Colonic mucosa (tissue), 4 donors: Measurements from ENCODE around the gene RRAS2. TPM values are rescaled to one million over a fixed set of nuclear protein-coding genes. Genes with fewer than 3 reads are reported as not detected.
"Not testable (repeated sequence)": the region's sequence is repeated elsewhere in the genome, so short reads cannot be mapped to it uniquely, and the experiment has no call there.

Source experiments
- DNase-seq: peaks from one replicate; pipeline ENCODE4 v3.0.0-alpha.2; 2020
- H3K27ac ChIP-seq: fragments of 200-600 bp; one replicate; pipeline ENCODE4 v1.8.0; 2021
- H3K27me3 ChIP-seq: fragments of 200-600 bp; one replicate; pipeline ENCODE4 v1.8.0; 2021
- H3K36me3 ChIP-seq: fragments of 200-600 bp; one replicate; pipeline ENCODE4 v1.8.0; 2021
- H3K4me1 ChIP-seq: fragments of 200-600 bp; one replicate; pipeline ENCODE4 v1.8.0; 2021; ENCODE audit warnings: mild to moderate bottlenecking
- H3K4me3 ChIP-seq: fragments of 200-600 bp; one replicate; pipeline ENCODE4 v1.8.0; 2021
- H3K9ac ChIP-seq, 2 donors: one replicate each; pipeline ENCODE4 v1.7.0; 2013; ENCODE audit warnings: control low read depth in 2 of 2, low read depth in 2 of 2, low read length in 2 of 2
- H3K9me3 ChIP-seq: fragments of 200-600 bp; one replicate; pipeline ENCODE4 v1.8.0; 2021
- CTCF ChIP-seq: fragments of 200-600 bp; IDR thresholded peaks from one replicate; pipeline ENCODE4 v1.8.0; 2022; ENCODE audit warnings: antibody characterized with exemption, mild to moderate bottlenecking
- intact Hi-C: fragments of 100-400 bp; cut with DNase I; formaldehyde crosslinking; loops from one replicate; pipeline ENCODE4 v1.14.1; 2022
- total RNA-seq, 2 donors: library from RNA; stranded (reverse); fragmentation: NEBNext Ultra II Directional in 1 of 2; extraction: Animal tissue kit (Norgen Biotek cat#: 25700) in 1 of 2; gene quantifications; one replicate each; pipeline ENCODE4 v1.2.1, GENCODE V29; 2021
- donor health status: healthy.
- donor health status: DM: no; HTN: no; CAD: no.
- donor health status: DM: no; HTN: no; CAD: no.

Gene RRAS2
- total RNA-seq, 2 donors from 2014 or later: 26.9 to 44.0 TPM

DNA sequence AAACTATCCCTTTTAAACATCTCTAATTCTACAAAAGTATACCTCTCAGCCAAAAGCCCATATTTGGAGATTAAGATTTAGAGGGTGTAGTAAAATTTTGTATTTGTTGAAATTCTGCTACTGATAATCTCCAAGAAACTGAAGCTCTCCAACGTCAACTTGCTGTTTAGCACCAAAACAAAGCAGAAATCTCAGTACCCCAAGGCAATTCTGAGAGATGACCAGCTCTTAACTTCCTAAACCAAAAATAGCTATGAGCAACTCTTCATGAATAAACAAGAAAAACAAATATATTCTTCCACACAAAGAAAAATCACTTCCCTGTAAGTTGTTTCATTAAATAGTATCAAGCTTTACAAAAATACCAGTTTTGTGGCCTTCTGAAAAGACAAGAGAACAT lies 13.3 kb downstream of the RRAS2 start:
- no peak overlapping the region for H3K4me3 ChIP-seq
- no peaks in the 10 kb centered on the region for H3K27me3 ChIP-seq
- H3K4me1 ChIP-seq: no peaks in the 10 kb centered on the region
- no peak overlapping the region for H3K9ac ChIP-seq
- intact Hi-C loops: no loop called here
- H3K36me3 ChIP-seq: no peaks in the 10 kb centered on the region
- no peak overlapping the region for H3K27ac ChIP-seq
- no peak for TF ChIP-seq CTCF
- H3K9me3 ChIP-seq: no peaks in the 10 kb centered on the region
- DNase-seq: no peak

GRCh38 chr11:14345016-14345415 lies 14.0 kb downstream of the RRAS2 start:
- H3K9me3 ChIP-seq, DNase-seq, intact Hi-C loops, H3K36me3 ChIP-seq, H3K4me1 ChIP-seq, H3K4me3 ChIP-seq, H3K27me3 ChIP-seq, H3K9ac ChIP-seq, H3K27ac ChIP-seq: not testable (repeated sequence)

DNA sequence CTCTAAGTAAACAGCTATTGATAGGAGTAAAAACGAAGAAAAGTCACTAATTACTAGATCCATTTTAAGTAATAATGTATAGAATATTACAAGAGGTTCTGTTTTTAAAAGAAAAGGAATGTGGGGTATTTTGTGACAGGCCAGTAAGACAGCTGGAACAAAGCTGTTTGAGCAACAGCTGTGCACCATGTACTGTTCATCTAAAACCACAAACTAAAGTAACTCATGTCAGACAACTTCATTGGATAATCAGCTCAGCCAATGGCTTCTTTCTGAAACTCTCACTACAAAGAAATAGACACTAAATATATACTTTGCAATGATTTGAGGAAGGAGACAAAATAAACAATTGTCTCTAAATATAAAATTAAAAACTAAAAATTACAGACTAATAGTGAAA lies 16.1 kb downstream of the RRAS2 start:
- Histone ChIP-seq H3K27me3 (no peaks in the 10 kb centered on the region), H3K4me3 (no peak overlapping the region), H3K9me3 (no peaks in the 10 kb centered on the region), H3K9ac (no peak overlapping the region), H3K4me1 (no peaks in the 10 kb centered on the region), H3K27ac (no peak overlapping the region), H3K36me3 (no peaks in the 10 kb centered on the region)
- DNase-seq: no peak
- intact Hi-C loops: no loop called here
- TF ChIP-seq CTCF: no peak

DNA sequence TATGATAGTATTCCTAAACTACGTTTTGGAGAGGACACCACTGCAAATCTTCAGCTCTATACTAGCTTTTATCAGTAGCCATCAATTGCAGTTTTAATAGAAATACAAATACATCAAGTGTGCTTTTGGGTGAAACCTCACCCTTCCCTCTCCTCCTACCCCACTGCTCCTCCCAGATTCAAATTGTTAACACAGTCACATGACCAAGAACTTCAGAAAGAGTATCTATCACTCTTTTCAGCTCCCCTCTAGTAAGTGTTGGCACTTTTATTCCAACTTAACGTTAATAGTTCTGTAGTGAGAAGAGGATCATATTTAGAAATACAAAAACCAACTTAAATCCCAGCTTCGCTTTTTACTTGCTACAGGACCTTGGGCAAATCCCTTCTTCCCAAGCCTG lies 17.0 kb downstream of the RRAS2 start:
- no peaks in the 10 kb centered on the region for H3K27me3 ChIP-seq
- intact Hi-C loops: no loop called here
- H3K27ac ChIP-seq: no peak overlapping the region
- DNase-seq: no peak
- no peaks in the 10 kb centered on the region for H3K36me3 ChIP-seq
- H3K4me1 ChIP-seq: no peaks in the 10 kb centered on the region
- no peak overlapping the region for H3K4me3 ChIP-seq
- TF ChIP-seq CTCF: no peak
- no peaks in the 10 kb centered on the region for H3K9me3 ChIP-seq
- no peak overlapping the region for H3K9ac ChIP-seq

DNA sequence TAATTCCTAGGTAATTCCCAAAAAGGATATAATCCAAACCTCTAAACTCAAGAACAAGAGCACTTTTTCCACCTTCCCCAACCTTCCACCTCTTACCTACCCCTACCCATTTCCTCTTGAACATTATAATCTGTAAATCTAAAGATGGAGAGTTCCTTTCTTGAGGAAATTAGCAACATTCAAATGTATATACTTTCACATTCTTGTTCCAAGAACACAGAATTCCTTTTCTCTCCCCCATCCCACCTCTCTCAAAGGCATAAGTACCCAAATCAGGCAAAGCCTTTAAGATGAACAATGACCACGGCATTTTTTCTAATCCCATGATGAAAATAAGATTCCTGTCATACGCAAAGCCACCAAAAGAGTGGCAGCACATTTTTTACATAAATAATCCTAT lies 18.3 kb downstream of the RRAS2 start:
- no peaks in the 10 kb centered on the region for H3K4me1 ChIP-seq
- H3K4me3 ChIP-seq: no peak overlapping the region
- no peaks in the 10 kb centered on the region for H3K27me3 ChIP-seq
- no peak overlapping the region for H3K27ac ChIP-seq
- H3K36me3 ChIP-seq: no peaks in the 10 kb centered on the region
- no peaks in the 10 kb centered on the region for H3K9me3 ChIP-seq
- intact Hi-C loops: no loop called here
- H3K9ac ChIP-seq: no peak overlapping the region
- no peak for DNase-seq
- TF ChIP-seq CTCF: no peak

- Histone ChIP-seq H3K36me3 (no peaks in the 10 kb centered on the region), H3K9me3 (no peaks in the 10 kb centered on the region), H3K27me3 (no peaks in the 10 kb centered on the region), H3K27ac (no peak overlapping the region), H3K9ac (no peak overlapping the region), H3K4me3 (no peak overlapping the region), H3K4me1 (no peaks in the 10 kb centered on the region)
- TF ChIP-seq CTCF: no peak
- DNase-seq: no peak
- intact Hi-C loops: no loop called here
Observed at GRCh38 chr11:14339356-14339755, 19.6 kb downstream of the RRAS2 start.
